HG02981 (cell line): ENCODE data around the gene LKAAEAR1.

Source experiments
- ATAC-seq: cut with Tn5 transposase; IDR thresholded peaks from one replicate; pipeline ENCODE4 v1.9.1; 2021; ENCODE audit warnings: mild to moderate bottlenecking, moderate library complexity; ENCODE audit not compliant: unreplicated experiment

Gene LKAAEAR1

DNA sequence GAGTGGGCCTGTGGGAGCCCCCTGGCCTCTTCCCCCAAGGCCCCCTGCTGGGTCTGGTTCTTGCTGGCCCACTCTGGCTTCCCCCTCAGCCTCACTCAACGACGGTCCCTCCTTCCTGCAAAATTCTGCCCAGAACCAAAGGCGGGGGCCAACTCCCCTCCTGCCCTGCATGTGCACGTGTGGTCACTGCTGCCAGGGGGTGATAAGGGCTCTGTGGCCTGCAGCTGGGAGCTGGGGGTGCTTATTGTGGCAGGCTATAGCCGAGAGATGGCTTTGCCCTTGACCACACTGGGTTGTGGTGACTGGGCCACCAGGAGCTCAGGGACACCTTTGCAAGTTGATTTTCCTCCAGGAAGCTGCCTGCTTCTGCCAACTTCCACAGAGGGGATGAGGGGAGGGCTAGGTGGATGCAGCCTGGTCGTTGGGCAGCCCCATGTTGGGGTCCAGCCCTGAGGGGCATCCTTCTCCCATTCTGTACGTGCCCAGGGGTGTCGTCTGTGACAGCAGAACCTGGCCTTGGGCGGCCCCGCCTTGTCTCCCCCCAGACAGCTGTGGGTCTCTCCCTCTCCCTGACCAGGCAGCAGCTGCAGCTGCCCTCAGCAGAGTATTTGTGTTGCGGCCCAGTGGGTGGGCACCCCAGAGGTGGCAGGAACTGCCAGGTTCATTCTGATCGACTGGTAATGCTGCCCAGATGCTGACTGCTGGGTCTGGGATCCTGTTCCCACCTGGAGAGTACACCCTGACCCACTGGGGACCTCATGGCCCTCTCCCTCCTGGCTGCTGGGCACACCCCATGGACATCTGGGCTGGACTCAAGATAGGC, 15.6 kb downstream of the LKAAEAR1 start:
- no peak for ATAC-seq

DNA sequence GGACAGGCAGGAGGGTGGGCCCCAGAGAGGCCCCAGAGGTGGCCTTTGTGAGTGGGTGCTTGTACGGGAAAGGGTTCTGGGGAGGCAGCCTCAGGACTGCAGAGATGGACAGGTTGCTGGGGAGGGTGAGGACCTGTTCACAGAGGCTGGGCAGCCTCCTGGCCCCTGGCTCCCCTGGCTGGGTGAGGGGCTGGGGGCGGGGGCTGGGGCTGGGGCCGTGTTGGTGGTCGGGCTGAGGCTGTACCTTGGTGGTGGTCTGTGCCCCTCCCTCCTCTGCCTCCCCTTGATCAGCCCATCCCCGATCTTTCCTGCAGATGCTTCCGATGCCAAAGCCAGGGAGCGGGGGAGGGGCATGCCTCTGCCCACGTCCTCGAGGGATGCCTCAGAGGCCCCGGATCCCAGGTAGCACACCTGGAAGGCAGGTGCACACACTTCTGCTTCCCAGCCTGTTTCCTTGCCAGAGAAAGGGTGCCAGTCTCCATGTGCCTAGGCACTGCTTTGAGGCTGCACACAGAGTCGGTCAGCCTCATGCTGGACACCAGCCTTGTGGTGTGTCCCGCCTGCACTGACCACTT, 16.4 kb downstream of the LKAAEAR1 start:
- no peak for ATAC-seq

DNA sequence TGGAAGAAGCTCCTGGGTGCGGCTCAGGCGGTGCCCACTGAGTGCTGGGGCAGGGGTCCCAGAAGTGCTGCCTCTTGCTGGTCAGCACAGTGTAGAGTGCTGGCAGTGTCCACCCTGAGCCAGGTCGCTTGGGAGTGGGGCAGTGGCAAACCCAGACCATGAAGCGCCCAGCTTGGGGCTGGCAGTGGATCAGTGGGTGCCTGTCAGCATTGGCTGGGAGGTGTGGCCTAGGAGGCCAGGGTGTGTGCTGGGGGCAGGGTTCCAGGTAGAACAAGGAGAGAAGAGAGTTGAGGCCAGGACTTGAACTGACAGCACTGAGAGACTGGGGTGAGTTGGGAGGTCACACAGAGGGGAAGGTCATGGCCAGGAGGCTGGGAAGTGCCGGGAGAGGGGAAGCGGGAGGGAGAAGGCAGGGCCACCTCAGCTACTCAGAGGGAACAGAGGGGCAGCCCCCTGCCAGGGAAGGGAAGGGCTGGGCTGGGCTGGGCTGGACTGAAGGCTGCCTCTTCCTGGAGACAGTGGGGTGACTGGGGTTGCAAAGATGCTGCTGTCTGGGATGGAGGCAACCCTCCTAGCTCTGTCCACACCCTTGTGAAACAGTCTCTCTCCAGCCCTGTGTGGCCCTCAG, 17.1 kb downstream of the LKAAEAR1 start:
- ATAC-seq = no peak

DNA sequence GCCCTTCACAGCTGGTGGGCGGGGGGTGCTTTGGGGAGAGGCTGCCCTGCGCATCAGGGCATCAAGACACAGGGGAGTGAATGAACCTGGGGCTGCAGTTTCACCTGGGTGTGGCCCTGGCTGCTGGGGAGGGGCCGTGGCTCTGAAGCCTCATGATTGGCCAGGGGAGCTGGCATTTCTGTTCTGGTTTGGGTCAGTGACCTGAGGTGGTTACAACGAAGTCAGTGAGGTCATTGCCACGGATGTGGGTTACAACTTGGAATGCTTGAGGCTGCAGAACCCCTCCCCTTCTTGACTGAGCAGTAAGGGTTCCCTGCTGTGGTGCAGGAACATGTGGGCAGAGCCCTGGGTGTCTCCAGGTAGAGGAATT, 18.2 kb downstream of the LKAAEAR1 start:
- peak; percentile 40 for ATAC-seq

DNA sequence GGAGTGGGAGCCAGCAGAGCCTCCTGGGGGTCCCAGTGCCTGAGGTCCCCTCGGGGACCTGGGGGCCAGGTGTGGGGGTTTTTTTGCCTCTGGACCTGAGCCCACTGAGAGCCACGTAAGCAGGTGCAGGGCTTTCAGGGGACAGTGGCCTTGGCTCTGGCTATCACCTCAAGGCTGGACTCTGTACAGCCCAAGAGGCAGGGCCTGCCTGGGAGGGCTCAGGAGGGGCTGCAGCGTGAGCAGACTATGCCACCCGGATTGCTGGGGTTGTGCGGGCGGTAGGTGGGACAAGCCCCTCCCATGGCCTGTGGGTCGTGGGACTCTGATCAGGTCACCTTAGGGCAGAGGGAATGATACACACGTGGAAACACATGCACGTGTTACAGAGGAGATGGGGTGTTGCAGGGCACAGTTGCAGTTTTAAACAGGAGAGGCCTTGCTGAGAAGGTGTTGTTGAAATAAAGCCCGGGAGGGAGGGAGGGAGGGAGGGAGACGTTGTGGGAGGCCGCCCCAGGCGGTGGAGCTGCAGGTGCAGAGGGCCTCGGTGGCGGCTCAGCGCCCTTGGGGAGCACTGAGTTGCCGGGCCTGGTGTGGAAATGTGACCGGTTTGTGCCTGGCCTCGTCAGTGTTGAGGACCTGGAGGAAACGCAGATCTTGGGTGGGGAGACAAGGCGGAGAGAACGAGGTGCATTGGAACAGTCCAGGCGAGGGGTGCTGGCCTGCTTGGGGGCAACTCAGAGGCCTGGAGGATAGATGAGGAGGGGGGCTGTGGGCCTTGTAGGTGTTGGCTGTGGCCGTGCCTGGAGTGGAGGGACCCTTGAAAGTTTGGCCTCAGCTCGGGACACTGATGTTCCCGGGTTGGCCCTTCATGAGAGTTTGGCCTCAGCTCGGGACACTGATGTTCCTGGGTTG, 18.9 kb downstream of the LKAAEAR1 start:
- no peak for ATAC-seq

DNA sequence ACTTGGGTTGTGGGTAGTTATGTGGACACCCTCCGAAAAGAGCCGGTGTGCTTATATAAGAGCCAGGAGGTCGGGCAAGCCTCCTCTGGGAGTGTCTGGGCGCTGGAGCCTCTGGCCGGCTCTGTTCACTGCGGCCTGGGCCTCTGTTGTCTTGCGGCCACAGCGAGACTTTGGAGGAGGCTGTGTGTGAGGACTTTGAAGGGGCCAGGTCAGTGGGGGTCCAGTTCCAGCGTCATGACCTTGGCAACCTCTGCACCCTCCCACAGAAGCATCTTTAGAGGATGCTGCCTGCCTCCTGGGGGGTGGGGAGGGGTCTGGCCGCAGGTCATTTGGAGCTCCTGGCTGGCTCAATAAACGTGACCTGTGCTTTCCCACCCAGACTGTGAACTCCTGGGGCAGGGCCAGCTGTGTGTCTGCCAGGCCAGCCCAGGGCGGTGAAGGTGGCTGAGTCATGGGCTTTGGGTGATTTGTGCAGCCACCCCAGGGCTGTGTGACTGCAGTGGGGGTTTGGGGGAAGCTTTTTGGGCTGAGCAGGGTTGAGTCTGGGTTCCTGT, 20.0 kb downstream of the LKAAEAR1 start:
- ATAC-seq = no peak

DNA sequence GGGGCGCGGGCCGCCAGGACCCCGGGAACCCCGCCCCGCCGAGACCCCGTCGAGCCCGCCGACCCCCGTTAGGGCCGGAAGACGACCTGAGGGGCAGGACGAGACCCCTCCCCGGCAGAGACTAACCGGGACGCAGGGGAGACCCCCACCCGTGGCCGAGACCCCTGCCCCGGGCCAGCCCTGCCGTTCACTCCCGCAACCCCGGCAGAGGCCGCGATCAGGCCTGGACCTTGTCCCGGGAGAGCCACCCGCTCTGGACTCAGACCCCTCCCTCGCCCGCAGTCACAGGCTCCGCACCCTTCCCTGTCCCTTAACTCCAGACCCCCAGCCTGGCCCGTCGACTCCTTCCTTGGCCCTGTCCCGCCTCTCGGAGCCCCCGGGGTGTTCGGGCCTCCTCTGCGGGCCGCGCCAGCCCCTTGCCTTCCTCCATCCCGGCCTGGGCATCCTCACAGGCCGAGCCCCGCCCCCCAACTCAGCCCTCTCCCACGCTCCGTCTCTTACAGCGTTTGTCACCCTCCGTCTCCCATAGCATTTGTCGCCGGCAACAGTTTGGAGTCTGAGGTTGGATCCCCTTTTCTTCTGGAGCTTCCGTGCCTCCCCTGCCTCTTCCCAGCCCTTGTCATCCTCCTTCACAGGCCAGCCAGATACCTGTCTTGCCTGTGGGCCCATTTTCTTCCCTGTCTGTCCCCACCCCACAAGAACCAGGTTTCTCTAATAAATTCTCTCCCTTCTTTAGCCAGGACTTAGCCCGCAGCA, 20.6 kb downstream of the LKAAEAR1 start:
- no peak for ATAC-seq

DNA sequence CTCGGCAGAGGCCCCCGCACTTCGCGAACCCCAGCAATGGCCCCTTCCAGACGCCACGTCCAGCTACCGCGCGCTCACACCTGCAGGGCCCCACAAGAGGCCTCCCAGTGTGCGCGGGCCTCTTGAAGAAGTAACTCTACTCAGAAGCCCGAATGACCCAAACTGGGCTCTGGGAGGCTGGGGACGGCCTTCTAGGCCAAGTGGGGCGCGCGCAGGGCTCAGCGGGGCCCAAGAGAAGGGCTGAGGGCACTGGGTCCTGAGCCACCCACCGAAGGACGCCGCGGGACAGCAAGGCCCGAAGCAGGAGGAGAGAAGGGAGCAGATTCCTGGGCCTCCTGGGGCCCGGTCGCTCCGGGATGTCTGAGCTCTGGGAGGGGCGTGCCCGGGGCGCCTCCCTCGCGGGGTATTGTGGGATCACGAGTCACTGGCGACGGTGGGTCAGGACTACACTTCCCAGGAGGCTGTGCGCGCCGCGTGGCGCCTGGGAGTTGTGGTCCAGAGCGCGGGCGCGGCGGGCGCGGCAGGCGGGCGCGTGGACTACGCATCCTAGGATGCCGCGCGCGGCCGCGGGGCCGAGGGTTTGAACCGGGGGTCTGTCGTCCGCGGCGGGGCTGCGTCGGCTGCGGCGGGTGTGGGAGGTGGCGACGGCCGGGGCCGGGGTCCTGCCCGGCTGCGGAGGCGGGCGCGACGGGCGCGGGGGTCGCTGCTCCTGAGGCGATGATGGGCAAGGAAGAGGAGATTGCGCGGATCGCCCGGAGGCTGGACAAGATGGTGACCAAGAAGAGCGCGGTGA, 21.4 kb downstream of the LKAAEAR1 start, which contains the start of gene TCEA2:
TSS of gene TCEA2 (plus strand) at position 603 of the 793 bp plus-strand sequence. CDS start at position 718, 115 bp downstream.
- peak; percentile 76 for ATAC-seq

DNA sequence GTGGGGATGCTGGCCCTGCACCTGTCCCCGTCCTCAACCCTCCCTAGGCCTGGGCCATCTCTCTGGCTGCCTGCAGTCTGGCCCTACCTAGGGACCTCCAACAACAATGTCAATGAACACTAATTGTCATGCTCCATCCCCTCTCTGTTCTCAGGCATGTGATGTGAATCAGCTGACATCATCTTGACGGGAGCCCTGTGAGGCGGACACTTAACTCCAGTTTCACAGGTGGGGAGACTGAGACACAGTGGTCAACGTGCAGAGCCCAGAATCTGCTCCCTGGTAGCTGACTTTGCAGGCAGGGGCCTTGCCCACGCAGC, 22.0 kb downstream of the LKAAEAR1 start:
- no peak for ATAC-seq

DNA sequence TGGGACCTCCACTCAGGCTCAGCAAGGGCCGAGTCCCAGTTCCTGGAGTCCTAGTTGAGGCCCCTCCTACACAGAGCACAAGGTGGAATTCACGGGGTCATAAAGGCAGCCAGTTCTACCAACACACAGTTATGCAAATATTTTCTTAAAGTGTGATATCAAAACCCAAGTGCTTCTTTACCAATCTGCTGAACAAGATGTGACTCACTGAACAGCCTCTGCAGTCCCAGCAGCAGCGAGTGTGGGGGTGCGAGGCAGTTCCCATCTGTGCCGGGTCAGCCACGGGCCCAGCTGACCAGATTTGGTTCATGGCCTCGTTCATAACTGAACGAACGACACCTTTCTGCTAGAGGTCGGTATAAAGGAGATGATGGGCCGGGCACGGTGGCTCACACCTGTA, 25.7 kb downstream of the LKAAEAR1 start:
- ATAC-seq = no peak

DNA sequence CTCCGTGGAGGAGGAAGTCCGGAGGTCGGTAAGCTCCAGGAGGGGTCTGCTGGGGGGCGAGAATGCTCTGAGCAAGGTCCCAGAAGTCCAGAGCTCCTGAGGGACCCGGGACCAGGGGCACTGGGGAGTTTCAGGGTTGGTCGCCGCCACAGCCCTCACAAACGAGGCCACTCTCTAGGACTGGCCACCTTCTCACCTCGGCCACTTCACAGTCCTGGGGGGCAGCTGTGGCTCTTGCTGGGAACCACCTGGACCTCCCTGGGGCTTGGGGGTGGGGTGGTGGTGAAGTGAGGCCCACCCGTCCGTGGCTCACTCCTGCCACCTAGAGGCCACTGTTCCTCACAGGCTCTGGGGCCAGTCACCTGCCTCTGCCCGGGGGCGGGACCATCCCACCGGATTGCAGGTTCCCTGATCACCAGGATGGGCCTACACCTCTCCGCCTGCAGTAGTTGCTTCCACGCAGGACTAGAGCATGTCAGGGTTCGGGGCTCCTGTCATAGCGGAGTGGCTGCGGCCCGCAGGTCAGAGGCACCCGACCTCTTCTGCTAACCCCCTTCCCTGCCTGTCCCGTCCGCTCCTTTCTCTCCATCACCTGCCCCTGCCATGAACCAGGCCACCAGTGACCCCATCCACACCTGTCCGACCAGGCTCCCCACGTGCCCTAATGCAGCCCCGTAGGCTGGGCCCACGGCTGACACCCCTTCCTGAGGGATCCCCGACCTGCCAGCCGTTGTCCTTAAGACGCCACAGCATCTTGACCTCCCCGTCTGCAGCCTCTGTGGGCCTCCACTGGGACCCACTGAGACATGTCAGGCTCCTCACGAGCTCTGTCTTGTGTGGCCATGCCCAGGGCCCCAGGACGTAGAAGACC, 26.3 kb downstream of the LKAAEAR1 start:
- ATAC-seq = peak; percentile 46

DNA sequence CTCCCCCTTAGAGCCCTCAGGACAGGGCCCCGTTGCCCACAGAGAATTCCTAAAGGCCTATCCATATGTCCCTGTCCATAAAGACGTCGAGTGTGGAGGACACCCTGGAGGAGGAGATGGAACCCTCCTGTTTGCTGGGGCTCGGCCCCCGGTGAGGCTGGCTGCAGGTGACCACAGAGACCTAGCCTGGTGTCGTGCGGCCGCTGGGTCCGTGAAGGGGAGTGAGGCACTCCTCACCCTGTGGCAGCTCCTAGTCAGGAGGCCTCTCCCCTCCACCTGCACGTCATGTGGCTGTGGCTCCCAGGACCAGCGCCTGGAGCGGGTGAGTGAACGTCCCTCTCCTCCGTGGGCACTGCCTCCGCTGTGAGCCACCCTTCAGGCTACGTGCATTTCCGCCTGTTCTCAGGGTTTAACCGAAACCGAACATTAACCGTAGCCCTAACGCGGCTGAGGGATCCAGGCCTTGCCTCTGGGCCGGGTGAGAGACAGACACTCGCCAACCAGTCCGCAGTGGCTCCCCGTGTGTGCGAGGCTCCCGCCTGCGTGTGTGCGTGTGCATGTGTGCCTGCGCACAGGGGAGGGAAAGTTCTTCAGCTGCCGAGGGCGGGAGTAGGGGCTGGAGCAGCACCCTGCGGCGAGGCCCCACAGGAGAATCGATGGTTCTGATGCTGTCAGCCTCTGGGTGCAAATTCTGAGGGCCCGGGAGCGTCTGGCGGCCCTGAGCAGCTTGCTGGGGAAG, 27.1 kb downstream of the LKAAEAR1 start:
- no peak for ATAC-seq

DNA sequence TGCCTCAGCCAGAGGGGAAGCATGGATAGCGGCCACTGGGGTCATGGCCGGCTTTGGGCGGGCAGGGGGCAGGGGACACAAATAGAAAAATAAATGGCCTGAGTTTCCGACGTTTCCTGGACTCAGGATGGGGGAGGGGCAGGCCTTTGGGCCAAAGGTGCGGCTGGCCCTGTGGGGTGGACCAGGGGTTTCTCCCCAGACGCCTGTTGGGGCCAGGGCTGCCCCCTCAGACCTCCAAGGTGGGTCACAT, 27.6 kb downstream of the LKAAEAR1 start:
- ATAC-seq = no peak

DNA sequence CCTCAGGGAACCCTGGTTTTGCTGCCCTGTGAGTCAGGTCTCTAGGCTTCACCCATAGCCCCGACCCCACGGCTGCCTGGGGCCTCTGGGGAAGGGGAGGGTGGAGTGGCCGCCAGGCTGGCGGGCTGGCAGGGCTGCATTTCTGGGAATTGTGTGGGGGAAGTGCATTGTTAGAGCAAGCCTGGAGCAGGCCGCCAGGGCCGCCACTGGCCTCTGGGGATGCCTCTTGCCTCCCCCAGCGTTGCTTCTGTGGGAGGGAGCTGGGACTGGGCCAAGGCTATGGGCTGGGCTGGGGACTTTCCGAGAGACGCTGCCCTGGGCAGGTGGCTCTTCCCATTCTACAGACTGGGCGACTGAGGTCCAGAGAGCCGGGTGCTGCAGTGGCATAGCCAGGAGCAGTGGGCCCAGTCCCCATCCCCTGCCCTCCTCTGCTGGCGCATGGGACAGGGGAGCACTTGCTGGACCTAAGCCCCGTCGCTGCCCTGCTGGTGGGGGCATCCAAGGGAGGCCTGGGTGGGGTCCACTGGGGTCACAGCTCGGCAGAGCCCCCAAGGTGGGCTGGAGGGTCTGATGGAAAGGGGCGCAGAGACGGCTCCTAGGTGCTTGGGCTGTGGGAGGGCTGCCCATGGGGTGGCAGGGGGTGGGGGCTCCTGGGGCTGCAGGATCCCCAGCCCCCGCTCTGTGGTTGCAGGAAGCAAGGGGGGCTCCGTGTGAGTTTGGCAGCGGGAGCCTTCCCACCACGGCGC, 28.1 kb downstream of the LKAAEAR1 start:
- ATAC-seq = no peak

DNA sequence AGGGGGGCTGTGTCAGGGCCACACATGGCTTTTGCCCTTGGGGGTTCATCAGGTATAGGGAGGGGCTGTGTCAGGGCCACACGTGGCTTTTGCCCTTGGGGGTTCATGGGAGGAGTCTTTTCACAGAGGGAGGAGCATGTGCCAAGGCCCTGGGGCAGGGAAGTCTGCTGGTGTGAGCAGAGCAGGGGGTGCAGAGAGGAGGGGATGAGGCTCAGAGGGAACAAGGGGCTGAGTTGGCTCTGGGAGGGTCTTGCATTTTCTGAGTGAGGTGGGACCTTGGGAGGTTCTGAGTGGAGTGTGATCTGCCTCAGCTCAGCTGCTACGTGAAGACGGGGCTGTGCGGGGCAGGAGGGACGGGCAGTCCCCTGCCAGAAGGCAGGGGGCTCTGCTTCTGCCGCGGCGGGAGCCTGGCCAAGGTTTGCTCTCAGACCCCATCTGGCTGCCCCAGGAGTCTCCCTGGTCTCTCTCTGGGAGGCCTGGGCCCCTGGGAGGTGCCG, 28.8 kb downstream of the LKAAEAR1 start:
- ATAC-seq = no peak

DNA sequence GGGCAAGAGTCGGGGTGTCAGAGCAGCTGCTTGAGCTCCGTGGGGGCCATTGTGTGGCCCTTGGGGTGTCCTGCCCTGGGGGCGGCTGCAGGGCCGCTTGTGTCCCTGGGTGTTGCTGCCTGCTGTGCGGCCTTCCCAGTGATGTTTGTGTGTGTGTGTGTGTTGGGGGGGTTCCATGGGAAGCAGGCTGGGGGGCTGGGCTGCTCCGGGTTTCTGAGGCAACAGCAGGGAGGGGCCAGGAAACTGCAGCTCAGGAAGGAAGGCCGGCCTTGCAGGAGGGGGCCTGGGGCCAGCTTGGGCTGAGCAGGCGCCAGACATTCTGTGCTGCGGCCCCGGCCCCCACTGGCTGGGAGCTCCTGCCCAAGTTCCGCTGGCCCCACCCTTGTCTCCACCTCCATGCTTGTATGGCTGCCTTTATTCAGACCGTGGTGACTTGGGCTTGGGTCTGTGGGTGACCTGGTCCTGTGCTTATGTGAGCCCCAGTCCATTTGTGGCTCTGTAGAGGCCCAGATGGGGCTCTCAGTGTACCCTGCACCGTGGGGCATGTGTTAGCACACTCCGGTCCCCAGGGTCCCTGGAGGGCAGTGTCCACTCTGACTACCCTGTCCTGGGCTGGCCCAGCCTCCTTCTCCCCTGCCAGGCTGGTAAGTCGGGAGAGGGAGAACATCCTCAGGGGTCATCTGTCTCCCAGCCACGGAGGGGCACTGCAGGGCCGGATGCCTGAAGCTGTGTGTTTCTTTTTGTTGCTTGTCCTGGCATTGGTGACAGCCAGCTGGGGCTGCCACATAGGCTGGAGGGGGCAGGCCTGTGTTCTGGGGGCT, 30.1 kb downstream of the LKAAEAR1 start:
- no peak for ATAC-seq
